DOHH2 (cell line): ENCODE measurements around the gene CSGALNACT2.

ENCODE experiments used
- H3F3A ChIP-seq: fragments of 200-600 bp; sonication (generic), shearing (Covaris generic); 2 replicates; pipeline ENCODE4 v1.6.0; 2016; ENCODE audit warnings: antibody characterized with exemption, mild to moderate bottlenecking; ENCODE audit not compliant: control insufficient read depth, insufficient read depth
- H3K27ac ChIP-seq: fragments of 200-600 bp; sonication (generic); 2 replicates; pipeline ENCODE4 v1.5.1; 2014; ENCODE audit warnings: low read depth, mild to moderate bottlenecking, low read length, moderate library complexity
- H3K27me3 ChIP-seq: fragments of 200-600 bp; sonication (generic); 2 replicates; pipeline ENCODE4 v1.6.1; 2014; ENCODE audit warnings: mild to moderate bottlenecking, low read length, mixed read lengths; ENCODE audit not compliant: control insufficient read depth
- H3K36me3 ChIP-seq: fragments of 200-600 bp; sonication (generic); 2 replicates; pipeline ENCODE4 v1.6.1; 2014; ENCODE audit warnings: mild to moderate bottlenecking, low read length, moderate library complexity, mixed read lengths; ENCODE audit not compliant: control insufficient read depth
- H3K4me1 ChIP-seq: fragments of 200-600 bp; sonication (generic); 2 replicates; pipeline ENCODE4 v1.6.1; 2014; ENCODE audit warnings: mild to moderate bottlenecking, low read length, mixed read lengths; ENCODE audit not compliant: control insufficient read depth
- H3K4me2 ChIP-seq: fragments of 200-600 bp; sonication (generic); 2 replicates; pipeline ENCODE4 v1.6.0; 2014; ENCODE audit warnings: mild to moderate bottlenecking, low read length, moderate library complexity
- H3K4me3 ChIP-seq: fragments of 200-600 bp; sonication (generic); 2 replicates; pipeline ENCODE4 v1.5.1; 2014; ENCODE audit warnings: mild to moderate bottlenecking, low read length, mixed read lengths
- H3K79me2 ChIP-seq: fragments of 200-600 bp; sonication (generic); 2 replicates; pipeline ENCODE4 v1.6.1; 2014; ENCODE audit warnings: mild to moderate bottlenecking, low read length, mixed read lengths; ENCODE audit not compliant: control insufficient read depth
- H3K9me2 ChIP-seq: fragments of 200-600 bp; sonication (generic); replicated peaks from 2 replicates; pipeline ENCODE4 v1.6.1; 2014; ENCODE audit warnings: mild to moderate bottlenecking, low read length, mixed read lengths; ENCODE audit not compliant: control insufficient read depth
- H3K9me3 ChIP-seq: fragments of 200-600 bp; sonication (generic); 2 replicates; pipeline ENCODE4 v1.6.1; 2014; ENCODE audit warnings: antibody characterized with exemption, low read length, mixed read lengths; ENCODE audit not compliant: control insufficient read depth, insufficient read depth
- H4K20me1 ChIP-seq: fragments of 200-600 bp; sonication (generic); 2 replicates; pipeline ENCODE4 v1.6.0; 2014; ENCODE audit warnings: low read depth, mild to moderate bottlenecking, antibody characterized with exemption, low read length, moderate library complexity; ENCODE audit not compliant: control insufficient read depth, insufficient read depth
- EZH2phosphoT487 ChIP-seq: fragments of 200-600 bp; sonication (generic); IDR thresholded peaks from 2 replicates; pipeline ENCODE4 v1.6.1; 2017; ENCODE audit warnings: borderline replicate concordance, mild to moderate bottlenecking, antibody characterized with exemption, low read length, moderate library complexity, mixed read lengths
- TF ChIP-seq, protein P1 (sequence below): fragments of 200-600 bp; sonication (generic); IDR thresholded peaks from one replicate; pipeline ENCODE4 v1.5.1; 2014; ENCODE audit warnings: antibody characterized with exemption, mild to moderate bottlenecking, low read depth, low read length; ENCODE audit not compliant: poor library complexity, severe bottlenecking

Gene CSGALNACT2

DNA sequence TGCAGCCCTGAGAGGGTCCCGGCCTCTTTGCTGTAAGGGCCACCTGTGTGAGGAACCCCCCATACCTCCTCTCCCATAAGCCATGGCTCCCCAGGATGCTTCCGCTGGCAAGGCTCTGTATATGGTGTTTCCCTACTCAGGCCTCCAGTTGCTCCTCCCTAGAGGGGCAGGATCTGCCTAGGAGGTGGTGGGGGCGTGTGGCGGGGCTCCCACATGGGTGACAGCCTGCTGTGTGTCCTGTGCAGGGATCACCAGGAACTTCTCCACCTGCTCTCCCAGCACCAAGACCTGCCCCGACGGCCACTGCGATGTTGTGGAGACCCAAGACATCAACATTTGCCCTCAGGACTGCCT is 25.7 kb upstream of the CSGALNACT2 start:
- Histone ChIP-seq H3K36me3 (no peaks in the 10 kb centered on the region), H3F3A (no peaks in the 10 kb centered on the region), H4K20me1 (no peaks in the 10 kb centered on the region; the same call in 1 of the 2 replicates), H3K79me2 (no peaks in the 10 kb centered on the region), H3K27me3 (no peaks in the 10 kb centered on the region), H3K27ac (no peak overlapping the region), H3K4me1 (no peaks in the 10 kb centered on the region), H3K4me2 (no peak overlapping the region), H3K4me3 (no peak overlapping the region), H3K9me3 (no peaks in the 10 kb centered on the region), H3K9me2 (no peaks in the 10 kb centered on the region)
- TF ChIP-seq, protein P1, sequence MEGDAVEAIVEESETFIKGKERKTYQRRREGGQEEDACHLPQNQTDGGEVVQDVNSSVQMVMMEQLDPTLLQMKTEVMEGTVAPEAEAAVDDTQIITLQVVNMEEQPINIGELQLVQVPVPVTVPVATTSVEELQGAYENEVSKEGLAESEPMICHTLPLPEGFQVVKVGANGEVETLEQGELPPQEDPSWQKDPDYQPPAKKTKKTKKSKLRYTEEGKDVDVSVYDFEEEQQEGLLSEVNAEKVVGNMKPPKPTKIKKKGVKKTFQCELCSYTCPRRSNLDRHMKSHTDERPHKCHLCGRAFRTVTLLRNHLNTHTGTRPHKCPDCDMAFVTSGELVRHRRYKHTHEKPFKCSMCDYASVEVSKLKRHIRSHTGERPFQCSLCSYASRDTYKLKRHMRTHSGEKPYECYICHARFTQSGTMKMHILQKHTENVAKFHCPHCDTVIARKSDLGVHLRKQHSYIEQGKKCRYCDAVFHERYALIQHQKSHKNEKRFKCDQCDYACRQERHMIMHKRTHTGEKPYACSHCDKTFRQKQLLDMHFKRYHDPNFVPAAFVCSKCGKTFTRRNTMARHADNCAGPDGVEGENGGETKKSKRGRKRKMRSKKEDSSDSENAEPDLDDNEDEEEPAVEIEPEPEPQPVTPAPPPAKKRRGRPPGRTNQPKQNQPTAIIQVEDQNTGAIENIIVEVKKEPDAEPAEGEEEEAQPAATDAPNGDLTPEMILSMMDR, result no peak
- TF ChIP-seq EZH2phosphoT487, result no peak

DNA sequence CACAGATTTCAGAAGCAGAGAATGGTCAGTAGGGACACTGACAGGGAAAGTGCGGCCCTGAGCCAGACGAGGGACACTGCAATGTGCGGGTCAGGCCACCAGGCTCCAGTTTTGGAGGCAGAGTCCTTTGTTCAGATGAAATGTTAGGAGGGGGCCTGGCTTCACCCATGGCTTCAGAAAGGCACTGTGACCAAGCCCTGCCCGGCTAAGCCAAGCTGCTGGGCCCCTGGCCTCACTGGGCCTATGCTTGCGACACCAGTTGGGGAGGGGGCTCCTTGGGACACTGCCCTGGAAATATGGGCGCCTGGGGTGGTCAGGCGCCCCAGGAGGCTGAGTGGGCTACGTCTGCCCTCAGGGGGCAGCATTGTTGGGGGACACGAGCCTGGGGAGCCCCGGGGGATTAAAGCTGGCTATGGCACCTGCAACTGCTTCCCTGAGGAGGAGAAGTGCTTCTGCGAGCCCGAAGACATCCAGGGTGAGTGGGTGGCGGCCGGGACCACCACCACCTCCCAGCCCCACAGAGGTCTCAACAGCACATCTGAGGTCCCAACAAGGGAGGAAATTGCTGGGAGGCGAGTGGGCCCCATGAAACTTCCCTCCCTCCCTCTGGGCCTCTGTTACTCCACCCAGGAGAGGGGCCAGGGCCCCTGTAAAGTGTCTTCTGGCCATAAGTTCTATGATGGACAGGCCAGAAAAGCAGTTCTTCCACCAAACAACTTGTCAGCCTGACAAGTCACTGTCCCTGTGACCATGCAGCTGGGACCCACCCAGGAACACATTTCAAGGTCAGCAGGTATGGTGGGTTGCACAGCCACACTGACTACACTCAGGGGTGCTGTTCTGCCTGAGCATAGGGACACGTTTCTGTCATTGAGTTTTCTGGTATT is 24.8 kb upstream of the CSGALNACT2 start:
- Histone ChIP-seq H3F3A (no peaks in the 10 kb centered on the region), H3K79me2 (no peaks in the 10 kb centered on the region), H3K27ac (no peak overlapping the region), H3K36me3 (no peaks in the 10 kb centered on the region), H3K4me3 (no peak overlapping the region), H3K9me3 (no peaks in the 10 kb centered on the region), H3K27me3 (no peaks in the 10 kb centered on the region), H3K9me2 (no peaks in the 10 kb centered on the region), H3K4me1 (no peaks in the 10 kb centered on the region), H3K4me2 (no peak overlapping the region), H4K20me1 (no peaks in the 10 kb centered on the region; the same call in 1 of the 2 replicates)
- TF ChIP-seq, protein P1, result no peak
- TF ChIP-seq EZH2phosphoT487, result no peak

DNA sequence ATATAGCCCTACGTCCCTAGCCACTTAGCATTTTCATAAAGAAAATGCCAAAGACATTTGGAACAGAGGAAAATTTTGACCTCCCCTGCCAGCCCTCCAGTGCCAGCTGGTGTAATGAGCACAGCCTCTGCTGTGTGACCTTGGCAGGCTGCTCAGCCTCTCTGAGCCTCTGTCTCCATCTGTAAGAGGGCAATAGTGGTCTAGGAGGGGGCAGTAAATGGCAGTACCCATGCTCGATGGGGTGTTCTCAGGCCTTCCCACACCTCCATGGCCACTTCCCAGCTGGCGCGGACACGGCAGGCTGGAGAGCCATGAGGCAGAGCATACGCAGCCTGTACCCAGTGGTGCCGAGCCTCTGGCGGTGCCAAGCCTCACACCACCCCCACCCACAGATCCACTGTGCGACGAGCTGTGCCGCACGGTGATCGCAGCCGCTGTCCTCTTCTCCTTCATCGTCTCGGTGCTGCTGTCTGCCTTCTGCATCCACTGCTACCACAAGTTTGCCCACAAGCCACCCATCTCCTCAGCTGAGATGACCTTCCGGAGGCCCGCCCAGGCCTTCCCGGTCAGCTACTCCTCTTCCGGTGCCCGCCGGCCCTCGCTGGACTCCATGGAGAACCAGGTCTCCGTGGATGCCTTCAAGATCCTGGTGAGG is 24.0 kb upstream of the CSGALNACT2 start:
- H3K27ac ChIP-seq, result no peak overlapping the region
- H3K9me2 ChIP-seq, result no peaks in the 10 kb centered on the region
- no peak overlapping the region for H3K4me2 ChIP-seq
- H3K9me3 ChIP-seq, result no peaks in the 10 kb centered on the region
- H4K20me1 ChIP-seq, result no peaks in the 10 kb centered on the region
- no peaks in the 10 kb centered on the region for H3K27me3 ChIP-seq
- H3F3A ChIP-seq, result no peaks in the 10 kb centered on the region
- no peak for TF ChIP-seq EZH2phosphoT487
- TF ChIP-seq, protein P1, result no peak
- no peaks in the 10 kb centered on the region for H3K79me2 ChIP-seq
- H3K36me3 ChIP-seq, result no peaks in the 10 kb centered on the region
- H3K4me3 ChIP-seq, result no peak overlapping the region
- H3K4me1 ChIP-seq, result no peaks in the 10 kb centered on the region
